OCI-LY1 (cell line): Measurements from ENCODE around the gene TMEM203.

Experiments
- CTCF ChIP-seq: fragments of 200-600 bp; sonication (generic), shearing (Covaris generic); IDR thresholded peaks from 2 replicates; pipeline ENCODE4 v1.5.1; 2017; ENCODE audit warnings: mild to moderate bottlenecking, antibody characterized with exemption, low read length, moderate library complexity, mixed read lengths
- EZH2 ChIP-seq: fragments of 200-600 bp; sonication (generic), shearing (Covaris generic); IDR thresholded peaks from 2 replicates; pipeline ENCODE4 v1.8.0; 2017; ENCODE audit warnings: borderline replicate concordance, mixed run types, mild to moderate bottlenecking, antibody characterized with exemption, low read length, moderate library complexity, mixed read lengths

DNA sequence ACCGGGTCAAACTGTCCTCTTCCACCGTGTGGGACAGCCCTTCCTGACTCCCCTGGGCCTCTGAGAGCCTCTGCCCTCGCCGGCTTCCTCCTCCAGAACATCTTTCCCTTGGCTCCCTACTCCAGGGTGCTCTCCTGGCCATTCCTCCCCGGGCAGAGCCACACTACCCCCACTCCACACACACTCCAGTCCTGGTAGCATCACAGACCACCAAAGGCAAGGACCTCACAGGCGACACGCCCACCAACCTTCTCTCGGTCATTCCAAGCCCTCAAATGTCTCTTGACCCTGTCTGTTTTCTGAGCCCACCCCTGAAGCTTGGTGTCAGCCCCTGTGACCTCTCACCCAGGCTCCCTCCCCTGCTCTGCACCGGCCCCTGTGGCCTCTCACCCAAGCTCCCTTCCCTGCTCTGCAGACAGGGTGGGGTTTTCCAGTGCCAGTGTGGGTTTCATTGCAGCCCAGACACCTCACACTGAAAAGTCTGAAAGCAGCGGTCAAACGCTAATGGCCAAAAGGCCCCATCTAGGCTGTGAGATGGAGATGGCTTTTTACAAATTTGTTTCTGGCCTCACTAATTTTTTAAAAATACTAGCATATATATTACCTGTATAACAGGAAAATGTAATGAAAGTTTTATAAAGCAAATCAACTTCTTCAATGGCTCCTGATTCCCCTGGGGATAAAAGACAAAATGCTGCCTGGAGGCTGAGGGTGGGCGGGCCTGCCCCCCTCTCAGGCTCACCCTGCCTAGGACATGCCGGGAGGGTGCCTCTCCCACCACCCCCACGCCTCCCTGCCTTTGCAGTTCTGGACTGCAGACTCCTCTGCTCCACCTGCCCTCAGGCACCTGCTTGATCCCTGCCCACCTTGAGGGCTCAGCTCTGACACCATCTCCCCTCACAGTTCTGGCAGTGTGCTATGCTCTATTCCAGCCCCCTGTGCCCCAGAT lies 46.1 kb downstream of the TMEM203 start:
- no peak for TF ChIP-seq CTCF
- TF ChIP-seq EZH2 = no peak
